Central memory CD8-positive, alpha-beta T cell (primary cell): ENCODE data around the gene ABCC3.

Experiments
- ATAC-seq: fragments of 150-1000 bp; cut with Tn5 transposase; replicated peaks from 2 replicates; pipeline ENCODE4 v1.10.0; 2022; ENCODE audit warnings: mild to moderate bottlenecking, moderate FRiP score, moderate number of reproducible peaks; ENCODE audit not compliant: poor library complexity, severe bottlenecking; ENCODE audit errors: extremely low read depth
- DNase-seq, 2 donors: peaks; one replicate each; pipeline ENCODE4 v3.0.0; 2021; ENCODE audit warnings: low spot score in 2 of 2
- H3K27ac Mint-ChIP-seq: one replicate; pipeline ENCODE4 v1.8.0; 2022; ENCODE audit warnings: low read depth, mild to moderate bottlenecking, moderate library complexity, mixed read lengths
- H3K27me3 Mint-ChIP-seq: one replicate; pipeline ENCODE4 v1.8.0; 2022; ENCODE audit warnings: mixed read lengths
- H3K36me3 Mint-ChIP-seq: one replicate; pipeline ENCODE4 v1.8.0; 2022; ENCODE audit warnings: mild to moderate bottlenecking, moderate library complexity, mixed read lengths; ENCODE audit not compliant: insufficient read depth
- H3K4me1 Mint-ChIP-seq: one replicate; pipeline ENCODE4 v1.8.0; 2022; ENCODE audit warnings: mixed read lengths
- H3K4me3 Mint-ChIP-seq: one replicate; pipeline ENCODE4 v1.8.0; 2022; ENCODE audit warnings: mild to moderate bottlenecking, moderate library complexity, mixed read lengths
- H3K9me3 Mint-ChIP-seq: one replicate; pipeline ENCODE4 v1.8.0; 2022; ENCODE audit warnings: mixed read lengths

The ABCC3 gene

DNA sequence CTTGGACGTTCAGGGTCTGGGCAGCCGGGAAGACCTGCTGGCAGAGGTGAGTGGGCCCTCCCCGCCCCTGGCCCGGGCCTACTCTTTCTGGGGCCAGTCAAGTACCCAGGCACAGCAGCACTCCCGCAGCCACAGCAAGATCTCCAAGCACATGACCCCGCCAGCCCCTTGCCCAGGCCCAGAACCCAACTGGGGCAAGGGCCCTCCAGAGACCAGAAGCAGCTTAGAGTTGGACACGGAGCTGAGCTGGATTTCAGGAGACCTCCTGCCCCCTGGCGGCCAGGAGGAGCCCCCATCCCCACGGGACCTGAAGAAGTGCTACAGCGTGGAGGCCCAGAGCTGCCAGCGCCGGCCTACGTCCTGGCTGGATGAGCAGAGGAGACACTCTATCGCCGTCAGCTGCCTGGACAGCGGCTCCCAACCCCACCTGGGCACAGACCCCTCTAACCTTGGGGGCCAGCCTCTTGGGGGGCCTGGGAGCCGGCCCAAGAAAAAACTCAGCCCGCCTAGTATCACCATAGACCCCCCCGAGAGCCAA is 8.6 kb upstream of the ABCC3 start:
- Mint-ChIP-seq H3K27ac (no peak overlapping the region), H3K4me3 (no peak overlapping the region), H3K9me3 (no peaks in the 10 kb centered on the region), H3K27me3 (peaks cover 97% of the 10 kb centered on the region), H3K4me1 (peaks cover 10% of the 10 kb centered on the region), H3K36me3 (no peaks in the 10 kb centered on the region)
- peak; percentile 55 for ATAC-seq
- peak; percentile 28 to 40 for DNase-seq

- ATAC-seq, result no peak
- no peak overlapping the region for H3K4me3 Mint-ChIP-seq
- H3K27ac Mint-ChIP-seq, result no peak overlapping the region
Measured at GRCh38 chr17:50627036-50627781, 7.5 kb upstream of the ABCC3 start.

GRCh38 chr17:50627782-50628601 is 6.7 kb upstream of the ABCC3 start:
- no peak overlapping the region for H3K4me3 Mint-ChIP-seq
- H3K36me3 Mint-ChIP-seq, result no peaks in the 10 kb centered on the region
- ATAC-seq (no peak), DNase-seq (no peak)
- H3K27me3 Mint-ChIP-seq, result peaks cover 98% of the 10 kb centered on the region
- peaks cover 10% of the 10 kb centered on the region for H3K4me1 Mint-ChIP-seq
- H3K27ac Mint-ChIP-seq, result no peak overlapping the region
- no peaks in the 10 kb centered on the region for H3K9me3 Mint-ChIP-seq

More at GRCh38 chr17:50627036-50627781, 7.5 kb upstream of the ABCC3 start:
- no peaks in the 10 kb centered on the region for H3K36me3 Mint-ChIP-seq
- DNase-seq, result no peak
- no peaks in the 10 kb centered on the region for H3K9me3 Mint-ChIP-seq
- H3K4me1 Mint-ChIP-seq, result peaks cover 10% of the 10 kb centered on the region
- H3K27me3 Mint-ChIP-seq, result peaks cover 97% of the 10 kb centered on the region

- ATAC-seq (no peak), DNase-seq (no peak)
- peaks cover 96% of the 10 kb centered on the region for H3K27me3 Mint-ChIP-seq
- no peak overlapping the region for H3K4me3 Mint-ChIP-seq
- peaks cover 10% of the 10 kb centered on the region for H3K4me1 Mint-ChIP-seq
- no peaks in the 10 kb centered on the region for H3K9me3 Mint-ChIP-seq
- no peaks in the 10 kb centered on the region for H3K36me3 Mint-ChIP-seq
- H3K27ac Mint-ChIP-seq, result no peak overlapping the region
Measured at GRCh38 chr17:50629902-50630301, 4.8 kb upstream of the ABCC3 start.

- no peak overlapping the region for H3K27ac Mint-ChIP-seq
Measured at GRCh38 chr17:50630524-50631194, 4.0 kb upstream of the ABCC3 start.

DNA sequence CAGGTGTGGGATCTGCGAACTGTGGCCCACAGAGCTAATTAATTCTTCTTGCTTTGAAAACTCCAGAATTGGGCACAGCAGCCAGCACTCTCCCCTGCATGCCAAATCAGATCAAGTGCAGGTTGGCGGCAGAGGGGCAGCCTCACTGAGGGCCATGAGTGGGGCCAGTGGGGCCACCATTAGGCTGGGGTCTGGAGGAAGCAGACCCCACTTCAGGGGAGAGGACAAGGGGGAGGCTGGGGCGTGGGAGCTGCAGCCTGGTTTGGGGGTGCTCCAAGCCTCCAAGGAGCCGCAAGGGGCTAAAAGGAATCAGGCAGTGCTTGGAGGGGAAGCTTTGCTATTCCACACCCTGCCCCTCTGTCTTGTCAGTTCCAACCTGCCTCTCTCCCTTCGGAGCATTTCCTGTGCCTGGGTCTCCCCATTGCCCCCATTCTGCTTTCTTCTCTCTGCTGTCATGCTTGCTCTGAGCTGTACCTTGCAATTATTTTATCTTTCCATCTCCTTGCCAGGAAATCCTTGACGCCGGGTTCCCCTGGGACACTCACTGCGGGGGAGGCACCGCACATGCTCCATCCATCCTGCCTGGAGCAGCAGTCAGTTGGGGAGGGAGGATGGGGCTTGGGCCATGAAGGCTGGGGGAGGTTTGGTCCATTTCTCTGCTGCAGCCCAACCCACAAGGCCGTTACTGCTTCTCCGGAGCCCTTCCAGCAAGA is 3.3 kb upstream of the ABCC3 start:
- DNase-seq, result no peak
- H3K9me3 Mint-ChIP-seq, result no peaks in the 10 kb centered on the region
- peaks cover 93% of the 10 kb centered on the region for H3K27me3 Mint-ChIP-seq
- peaks cover 10% of the 10 kb centered on the region for H3K4me1 Mint-ChIP-seq
- no peak for ATAC-seq
- no peaks in the 10 kb centered on the region for H3K36me3 Mint-ChIP-seq
- H3K27ac Mint-ChIP-seq, result no peak overlapping the region
- H3K4me3 Mint-ChIP-seq, result no peak overlapping the region

More at GRCh38 chr17:50630524-50631194, 4.0 kb upstream of the ABCC3 start:
- ATAC-seq, result peak; percentile 36
- Mint-ChIP-seq H3K36me3 (no peaks in the 10 kb centered on the region), H3K4me1 (peaks cover 10% of the 10 kb centered on the region), H3K27me3 (peaks cover 93% of the 10 kb centered on the region), H3K4me3 (no peak overlapping the region), H3K9me3 (no peaks in the 10 kb centered on the region)
- peak; percentile 25 to 47 for DNase-seq

DNA sequence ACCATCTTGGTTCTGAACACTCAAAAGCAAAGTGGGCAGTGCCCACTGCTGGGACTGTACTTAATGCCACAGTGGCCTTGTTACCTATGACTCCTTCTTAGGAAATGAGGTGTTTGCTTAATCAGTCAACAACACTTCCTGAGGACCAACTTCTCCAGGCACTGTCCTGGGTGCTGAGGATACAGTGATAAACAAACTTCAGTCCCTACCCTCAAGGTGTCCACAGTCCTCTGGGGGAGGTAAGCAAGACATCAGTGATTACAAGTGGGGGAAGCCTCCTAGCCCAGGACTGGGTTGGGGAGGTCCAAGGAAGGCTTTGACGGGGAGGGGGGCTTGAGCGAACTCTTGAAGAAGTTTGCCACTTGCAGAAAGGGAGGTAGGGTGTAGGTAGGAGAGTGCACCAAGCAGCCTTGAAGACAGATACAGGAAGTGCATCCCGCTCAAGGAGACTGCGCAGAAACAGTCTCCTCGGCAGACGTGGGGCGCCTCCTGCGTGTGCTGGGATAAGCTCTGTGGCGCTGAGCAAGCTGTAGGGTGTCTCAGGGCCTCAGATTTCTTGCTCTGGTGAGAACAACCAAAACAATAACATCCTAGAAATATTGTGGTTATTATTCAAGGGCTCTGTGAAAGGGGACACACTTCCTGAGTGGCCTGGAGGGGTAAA is 2.6 kb upstream of the ABCC3 start:
- H3K9me3 Mint-ChIP-seq, result no peaks in the 10 kb centered on the region
- no peak for ATAC-seq
- no peaks in the 10 kb centered on the region for H3K36me3 Mint-ChIP-seq
- H3K27me3 Mint-ChIP-seq, result peaks cover 93% of the 10 kb centered on the region
- DNase-seq, result no peak
- no peak overlapping the region for H3K4me3 Mint-ChIP-seq
- H3K4me1 Mint-ChIP-seq, result peaks cover 10% of the 10 kb centered on the region
- H3K27ac Mint-ChIP-seq, result no peak overlapping the region

GRCh38 chr17:50632637-50633036 is 2.0 kb upstream of the ABCC3 start:
- Mint-ChIP-seq H3K9me3 (no peaks in the 10 kb centered on the region), H3K27ac (no peak overlapping the region), H3K36me3 (no peaks in the 10 kb centered on the region), H3K4me3 (no peak overlapping the region), H3K4me1 (peaks cover 10% of the 10 kb centered on the region), H3K27me3 (peaks cover 93% of the 10 kb centered on the region)
- DNase-seq (no peak), ATAC-seq (no peak)

GRCh38 chr17:50633683-50634082 is 998 bp upstream of the ABCC3 start:
- no peak overlapping the region for H3K4me3 Mint-ChIP-seq
- H3K4me1 Mint-ChIP-seq, result peaks cover 6% of the 10 kb centered on the region
- H3K36me3 Mint-ChIP-seq, result no peaks in the 10 kb centered on the region
- H3K9me3 Mint-ChIP-seq, result no peaks in the 10 kb centered on the region
- DNase-seq, result no peak
- H3K27ac Mint-ChIP-seq, result no peak overlapping the region
- H3K27me3 Mint-ChIP-seq, result peaks cover 93% of the 10 kb centered on the region
- ATAC-seq, result no peak

DNA sequence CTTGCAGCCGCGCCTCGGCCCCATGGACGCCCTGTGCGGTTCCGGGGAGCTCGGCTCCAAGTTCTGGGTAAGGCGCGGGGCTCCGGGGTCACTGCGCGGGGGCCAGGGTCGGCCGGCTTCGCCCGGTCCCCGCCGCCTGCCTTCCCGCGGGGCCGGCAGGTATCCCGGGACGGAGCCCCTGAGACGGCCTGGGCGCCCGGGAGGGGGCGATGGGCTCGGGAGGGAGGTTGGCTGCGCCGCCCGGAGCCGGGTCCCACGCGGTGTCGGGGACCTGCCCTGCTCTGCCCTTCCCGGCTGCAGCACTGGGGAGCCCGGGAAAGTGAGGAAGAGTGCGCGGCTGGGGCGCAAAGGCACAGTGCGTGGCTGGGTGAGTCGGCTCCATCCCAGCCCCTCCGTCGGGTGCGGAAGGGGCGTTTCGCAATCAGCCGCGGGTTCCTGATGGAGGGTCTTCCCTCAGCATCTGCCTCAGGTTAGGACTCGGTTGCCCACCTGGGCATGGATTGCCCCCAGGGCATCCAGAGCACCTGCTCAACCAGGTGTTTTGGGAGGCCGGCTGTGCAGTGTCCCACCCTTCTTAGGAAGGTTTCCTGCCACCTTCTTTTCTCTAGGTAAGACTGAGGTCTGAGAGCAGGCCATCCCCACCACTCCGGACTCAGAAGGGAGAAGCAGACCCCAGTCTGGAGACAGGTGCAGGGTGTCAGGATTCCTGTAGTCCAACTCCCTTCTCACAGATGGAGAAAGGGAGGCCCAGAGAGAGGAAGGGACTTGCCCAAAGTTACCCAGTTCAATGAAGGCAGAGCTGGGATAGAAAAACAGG is 442 bp downstream of the ABCC3 start:
- no peak overlapping the region for H3K4me3 Mint-ChIP-seq

GRCh38 chr17:50635732-50635981 is 976 bp downstream of the ABCC3 start:
- Mint-ChIP-seq H3K4me1 (peaks cover under 1% of the 10 kb centered on the region), H3K27me3 (peaks cover 76% of the 10 kb centered on the region), H3K36me3 (no peaks in the 10 kb centered on the region), H3K9me3 (no peaks in the 10 kb centered on the region), H3K4me3 (no peak overlapping the region), H3K27ac (no peak overlapping the region)
- ATAC-seq (no peak), DNase-seq (no peak)

More for the DNA sequence above, 442 bp downstream of the ABCC3 start:
- DNase-seq (no peak), ATAC-seq (no peak)
- Mint-ChIP-seq H3K36me3 (no peaks in the 10 kb centered on the region), H3K4me1 (peaks cover 6% of the 10 kb centered on the region), H3K9me3 (no peaks in the 10 kb centered on the region), H3K27me3 (peaks cover 81% of the 10 kb centered on the region), H3K27ac (no peak overlapping the region)
